GM23338 (cell line): ENCODE measurements around the gene TRIM36. TPM values are rescaled to one million over a fixed set of nuclear protein-coding genes. Genes with fewer than 3 reads are reported as not detected.

ENCODE experiments used
- ATAC-seq: fragments of 200-7000 bp; cut with Tn5 transposase; 3 replicates; pipeline ENCODE4 v1.9.1; 2020
- DNase-seq: peaks from one replicate; pipeline ENCODE4 v3.0.0-alpha.2; 2015; ENCODE audit warnings: low spot score
- H2AFZ ChIP-seq: fragments of 200-600 bp; sonication (generic); 2 replicates; pipeline ENCODE4 v1.8.0; 2016; ENCODE audit warnings: antibody characterized with exemption, mild to moderate bottlenecking, moderate library complexity
- H3F3A ChIP-seq: fragments of 200-600 bp; sonication (generic); replicated peaks from 2 replicates; pipeline ENCODE4 v1.8.0; 2017; ENCODE audit warnings: antibody characterized with exemption, mixed run types, low read depth
- H3K27ac ChIP-seq: fragments of 200-600 bp; sonication (generic); 2 replicates; pipeline ENCODE4 v1.6.1; 2016; ENCODE audit warnings: low read depth
- H3K27me3 ChIP-seq: fragments of 200-600 bp; sonication (generic); 2 replicates; pipeline ENCODE4 v1.8.0; 2016; ENCODE audit warnings: mild to moderate bottlenecking, mixed run types, moderate library complexity; ENCODE audit not compliant: insufficient read depth
- H3K36me3 ChIP-seq: fragments of 200-600 bp; sonication (generic); 2 replicates; pipeline ENCODE4 v1.8.0; 2016; ENCODE audit warnings: mild to moderate bottlenecking; ENCODE audit not compliant: insufficient read depth
- H3K4me1 ChIP-seq: fragments of 200-600 bp; sonication (generic); 2 replicates; pipeline ENCODE4 v1.8.0; 2016; ENCODE audit warnings: mild to moderate bottlenecking, moderate library complexity; ENCODE audit not compliant: insufficient read depth
- H3K4me2 ChIP-seq: fragments of 200-600 bp; sonication (generic); 2 replicates; pipeline ENCODE4 v1.7.1; 2017; ENCODE audit warnings: mixed run types
- H3K4me3 ChIP-seq: fragments of 200-600 bp; sonication (generic); 2 replicates; pipeline ENCODE4 v1.6.1; 2016; ENCODE audit warnings: mixed run types
- H3K79me2 ChIP-seq: fragments of 200-600 bp; sonication (generic); replicated peaks from 2 replicates; pipeline ENCODE4 v1.8.0; 2017; ENCODE audit warnings: mild to moderate bottlenecking; ENCODE audit not compliant: insufficient read depth
- H3K9me2 ChIP-seq: fragments of 200-600 bp; sonication (generic); 2 replicates; pipeline ENCODE4 v1.8.0; 2017; ENCODE audit not compliant: insufficient read depth
- H4K20me1 ChIP-seq: fragments of 200-600 bp; sonication (generic); replicated peaks from 2 replicates; pipeline ENCODE4 v1.8.0; 2017; ENCODE audit warnings: mild to moderate bottlenecking; ENCODE audit not compliant: insufficient read depth
- H3K27ac Mint-ChIP-seq: 2 replicates; pipeline ENCODE4 v1.8.0; 2020; ENCODE audit warnings: inconsistent platforms, mild to moderate bottlenecking, moderate library complexity, mixed read lengths
- H3K27me3 Mint-ChIP-seq: 3 replicates; pipeline ENCODE4 v1.8.0; 2022; ENCODE audit warnings: low read depth, mild to moderate bottlenecking, moderate library complexity, mixed read lengths, inconsistent platforms; ENCODE audit not compliant: insufficient read depth, poor library complexity
- H3K36me3 Mint-ChIP-seq: 3 replicates; pipeline ENCODE4 v1.8.0; 2021; ENCODE audit warnings: low read depth, mild to moderate bottlenecking, inconsistent platforms, moderate library complexity, mixed read lengths
- H3K4me1 Mint-ChIP-seq: 3 replicates; pipeline ENCODE4 v1.8.0; 2020; ENCODE audit warnings: mild to moderate bottlenecking, inconsistent platforms, mixed read lengths
- H3K4me3 Mint-ChIP-seq: 3 replicates; pipeline ENCODE4 v1.8.0; 2021; ENCODE audit warnings: moderate library complexity, mild to moderate bottlenecking, inconsistent platforms, mixed read lengths
- H3K9me3 Mint-ChIP-seq: 3 replicates; pipeline ENCODE4 v1.8.0; 2020; ENCODE audit warnings: moderate library complexity, mild to moderate bottlenecking, inconsistent platforms, mixed read lengths
- CREB1 ChIP-seq: fragments of 250-450 bp; sonication (Bioruptor Pico); IDR thresholded peaks from 2 replicates; pipeline ENCODE4 v1.5.0; 2020; ENCODE audit warnings: low read depth, mild to moderate bottlenecking, moderate library complexity
- CTCF ChIP-seq, 2 experiments: fragments of 200-600 bp in 1 of 2; sonication (generic) in 1 of 2; conservative IDR thresholded peaks; 2 replicates each; pipeline versions ENCODE4 v1.5.1 to v1.6.1; 2016 to 2017; ENCODE audit warnings: antibody characterized with exemption in 2 of 2, low read depth in 2 of 2, mild to moderate bottlenecking in 2 of 2, moderate library complexity in 1 of 2
- EZH2 ChIP-seq: fragments of 200-600 bp; sonication (generic); IDR thresholded peaks from one replicate; pipeline ENCODE4 v1.8.0; 2017; ENCODE audit warnings: antibody characterized with exemption, mild to moderate bottlenecking, low read depth; ENCODE audit not compliant: unreplicated experiment
- EZH2phosphoT487 ChIP-seq: fragments of 200-600 bp; sonication (generic); IDR thresholded peaks from one replicate; pipeline ENCODE4 v1.8.1; 2018; ENCODE audit warnings: antibody characterized with exemption; ENCODE audit not compliant: unreplicated experiment
- JUNB ChIP-seq: IDR thresholded peaks from one replicate; pipeline ENCODE4 v1.6.1; 2016; ENCODE audit warnings: antibody characterized with exemption; ENCODE audit not compliant: unreplicated experiment
- NANOG ChIP-seq: IDR thresholded peaks from 2 replicates; pipeline ENCODE4 v1.6.1; 2016; ENCODE audit warnings: antibody characterized with exemption, borderline replicate concordance
- POLR2AphosphoS5 ChIP-seq: IDR thresholded peaks from 2 replicates; pipeline ENCODE4 v1.6.1; 2016; ENCODE audit warnings: antibody characterized with exemption, low read depth
- REST ChIP-seq: IDR thresholded peaks from one replicate; pipeline ENCODE4 v1.6.1; 2018; ENCODE audit warnings: antibody characterized with exemption; ENCODE audit not compliant: unreplicated experiment
- STAT1 ChIP-seq: IDR thresholded peaks from one replicate; pipeline ENCODE4 v1.6.1; 2016; ENCODE audit warnings: antibody characterized with exemption; ENCODE audit not compliant: unreplicated experiment
- ZNF114 ChIP-seq: fragments of 250-450 bp; sonication (Bioruptor Pico); IDR thresholded peaks from 2 replicates; pipeline ENCODE4 v1.5.0; 2020; ENCODE audit warnings: mild to moderate bottlenecking, moderate library complexity
- ZNF331 ChIP-seq: fragments of 250-450 bp; sonication (Bioruptor Pico); IDR thresholded peaks from 2 replicates; pipeline ENCODE4 v1.5.0; 2020; ENCODE audit warnings: low read depth, mild to moderate bottlenecking, moderate library complexity
- ZNF462 ChIP-seq: fragments of 250-450 bp; sonication (Bioruptor Pico); IDR thresholded peaks from 2 replicates; pipeline ENCODE4 v1.5.0; 2020; ENCODE audit warnings: mild to moderate bottlenecking, moderate library complexity
- polyA plus RNA-seq: library from polyadenylated mRNA; unstranded; fragments of >200 nt; fragmentation: Nextera tagmentation; extraction: Ambion mirVana; gene quantifications from 2 replicates; pipeline ENCODE4 v1.2.1, GENCODE V29; 2016
- total RNA-seq: library from RNA; depleted of rRNA; stranded (reverse); fragments of >200 nt; shearing (Covaris generic); gene quantifications from 2 replicates; pipeline ENCODE4 v1.2.3, GENCODE V29; 2014

Gene TRIM36
- total and polyA plus RNA-seq, 2 experiments from 2014 or later, result 4.4 to 14.1 TPM

- Histone ChIP-seq H3F3A (no peaks in the 10 kb centered on the region), H3K4me1 (peaks cover 6% of the 10 kb centered on the region), H3K27ac (no peak overlapping the region), H3K79me2 (no peaks in the 10 kb centered on the region), H4K20me1 (no peaks in the 10 kb centered on the region), H3K9me2 (no peaks in the 10 kb centered on the region), H3K27me3 (no peaks in the 10 kb centered on the region), H3K4me3 (no peak overlapping the region), H3K36me3 (no peaks in the 10 kb centered on the region), H3K4me2 (no peak overlapping the region), H2AFZ (no peak overlapping the region)
- H3K36me3 Mint-ChIP-seq, result 0 out of 3 replicates have a peak, but pooled peaks cover 4% of the 10 kb centered on the region
- no peaks in the 10 kb centered on the region; the same call in 1 of the 3 replicates for H3K9me3 Mint-ChIP-seq
- no peak overlapping the region for H3K27ac Mint-ChIP-seq
- no peak for TF ChIP-seq CREB1 (CRISPR knock-in tag)
- no peak for TF ChIP-seq NANOG
- TF ChIP-seq ZNF462 (CRISPR knock-in tag), result no peak
- TF ChIP-seq REST, result no peak
- no peak for TF ChIP-seq EZH2phosphoT487
- no peak for TF ChIP-seq JUNB
- no peak for TF ChIP-seq EZH2
- TF ChIP-seq STAT1, result no peak
- no peak for TF ChIP-seq ZNF331 (CRISPR knock-in tag)
- TF ChIP-seq CTCF (conservative IDR thresholded peaks at IDR 0.05; ENCODE audit: low read depth in 2 of 2), result no peak
- TF ChIP-seq POLR2AphosphoS5, result no peak
- no peak for TF ChIP-seq ZNF114 (CRISPR knock-in tag)
- DNase-seq (no peak), ATAC-seq (no peak)
- H3K27me3 Mint-ChIP-seq, result no peaks in the 10 kb centered on the region
- no peak overlapping the region for H3K4me3 Mint-ChIP-seq
- H3K4me1 Mint-ChIP-seq, result peaks cover 12% of the 10 kb centered on the region
These were observed 69.3 kb downstream of the TRIM36 start for GRCh38 chr5:115100319-115100955.
